C4-2B (cell line): ENCODE measurements around the gene LRRC61.

Experiments
- CTCF ChIP-seq: fragments of 450-650 bp; conservative IDR thresholded peaks from 2 replicates; pipeline ENCODE4 v1.5.1; 2017; ENCODE audit warnings: mild to moderate bottlenecking
- ZFX ChIP-seq: fragments of 450-650 bp; IDR thresholded peaks from 2 replicates; pipeline ENCODE4 v1.6.1; 2017

DNA sequence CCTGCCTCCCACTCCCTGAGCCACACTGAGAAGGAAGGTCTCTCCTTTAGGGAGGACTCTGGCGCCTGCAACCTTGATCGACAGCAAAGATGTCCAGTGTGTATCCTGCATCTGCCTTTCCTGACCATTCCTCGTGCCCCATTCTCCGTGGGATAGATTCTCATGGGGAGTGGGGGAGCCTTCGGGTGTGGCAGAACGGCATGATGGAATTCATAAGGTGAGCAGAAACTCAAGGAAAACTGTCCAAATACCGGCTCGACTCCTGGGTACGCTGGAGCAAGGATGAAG is 18.9 kb downstream of the LRRC61 start:
- TF ChIP-seq CTCF (no peak), ZFX (no peak)
